Gastroesophageal sphincter (tissue), 4 donors: ENCODE results near the gene PLPPR3. TPM values are rescaled to one million over a fixed set of nuclear protein-coding genes. Genes with fewer than 3 reads are reported as not detected.

Source experiments
- ATAC-seq: fragments of 150-250 bp; one replicate; pipeline ENCODE4 v1.9.1; 2016; ENCODE audit warnings: mild to moderate bottlenecking, moderate library complexity
- H3K27ac ChIP-seq, 4 donors: fragments of 200-600 bp; sonication (generic) in 3 of 4; 1 replicate in 3 of 4; 2 replicates in 1 of 4; pipeline ENCODE4 v1.5.1; 2016 to 2019
- H3K27me3 ChIP-seq: fragments of 200-600 bp; sonication (generic); one replicate; pipeline ENCODE4 v1.5.1; 2019
- H3K36me3 ChIP-seq, 2 donors: fragments of 200-600 bp; sonication (generic); one replicate each; pipeline ENCODE4 v1.5.1; 2019; ENCODE audit warnings: control low read depth in 1 of 2
- H3K4me1 ChIP-seq, 3 donors: fragments of 200-600 bp; sonication (generic); 1 replicate in 2 of 3; 2 replicates in 1 of 3; pipeline ENCODE4 v1.5.1; 2016 to 2019; ENCODE audit warnings: control low read depth in 2 of 3
- H3K4me3 ChIP-seq, 2 donors: fragments of 200-600 bp; sonication (generic); one replicate each; pipeline ENCODE4 v1.5.1; 2019; ENCODE audit warnings: mild to moderate bottlenecking in 1 of 2, moderate library complexity in 1 of 2
- H3K9me3 ChIP-seq, 3 donors: fragments of 200-600 bp; sonication (generic); one replicate each; pipeline ENCODE4 v1.5.1; 2017 to 2019; ENCODE audit warnings: control low read depth in 2 of 3
- CTCF ChIP-seq, 4 experiments: fragments of 200-600 bp in 2 of 4; fragments of 450-650 bp in 2 of 4; sonication (generic) in 1 of 4; IDR thresholded peaks; one replicate each; pipeline ENCODE4 v1.5.1; 2017 to 2019; ENCODE audit warnings: antibody characterized with exemption in 4 of 4, mild to moderate bottlenecking in 2 of 4, moderate library complexity in 2 of 4
- EP300 ChIP-seq: sonication (generic); formaldehyde crosslinking; IDR thresholded peaks from one replicate; pipeline ENCODE4 v1.6.1; 2017; ENCODE audit warnings: antibody characterized with exemption, mild to moderate bottlenecking
- POLR2A ChIP-seq, 2 donors: fragments of 450-650 bp; IDR thresholded peaks; one replicate each; pipeline ENCODE4 v1.6.1; 2017; ENCODE audit warnings: antibody characterized with exemption in 2 of 2, mild to moderate bottlenecking in 2 of 2, moderate library complexity in 1 of 2
- POLR2AphosphoS5 ChIP-seq: sonication (generic); formaldehyde crosslinking; IDR thresholded peaks from one replicate; pipeline ENCODE4 v1.6.1; 2017; ENCODE audit warnings: antibody characterized with exemption
- WGBS, 2 donors: methylation state at CpG; one replicate each; pipeline ENCODE4 v1.1.5; 2018; ENCODE audit warnings: low coverage in 1 of 2; 5-methylcytosine and 5-hydroxymethylcytosine counted together
- total RNA-seq, 4 donors: library from RNA; depleted of rRNA; stranded (reverse); fragments of >200 nt; gene quantifications; one replicate each; pipeline ENCODE4 v1.1.0, GENCODE V29; 2016

PLPPR3 gene
- total RNA-seq, 4 donors from 2014 or later = not detected

- H3K27ac ChIP-seq = no peak overlapping the region
- H3K36me3 ChIP-seq = peaks cover 4 to 77% of the 10 kb centered on the region in 2 donors
- H3K9me3 ChIP-seq = no peaks in the 10 kb centered on the region
- H3K4me3 ChIP-seq = no peak overlapping the region
- H3K4me1 ChIP-seq = peaks cover 0 to 11% (median 0%) of the 10 kb centered on the region in 3 donors
- TF ChIP-seq EP300 (no peak), POLR2AphosphoS5 (no peak), POLR2A (IDR thresholded peaks at IDR 0.05) (no peak), CTCF (IDR thresholded peaks at IDR 0.05) (no peak)
- no peaks in the 10 kb centered on the region for H3K27me3 ChIP-seq
- 72% methylated on average over 16 of the region's 25 CpGs; no CpG with 5 or more reads in 1 of the 2 donors for WGBS, 2 donors
- no peak for ATAC-seq
Measured at GRCh38 chr19:810883-811489, 10.8 kb downstream of the PLPPR3 start.

DNA sequence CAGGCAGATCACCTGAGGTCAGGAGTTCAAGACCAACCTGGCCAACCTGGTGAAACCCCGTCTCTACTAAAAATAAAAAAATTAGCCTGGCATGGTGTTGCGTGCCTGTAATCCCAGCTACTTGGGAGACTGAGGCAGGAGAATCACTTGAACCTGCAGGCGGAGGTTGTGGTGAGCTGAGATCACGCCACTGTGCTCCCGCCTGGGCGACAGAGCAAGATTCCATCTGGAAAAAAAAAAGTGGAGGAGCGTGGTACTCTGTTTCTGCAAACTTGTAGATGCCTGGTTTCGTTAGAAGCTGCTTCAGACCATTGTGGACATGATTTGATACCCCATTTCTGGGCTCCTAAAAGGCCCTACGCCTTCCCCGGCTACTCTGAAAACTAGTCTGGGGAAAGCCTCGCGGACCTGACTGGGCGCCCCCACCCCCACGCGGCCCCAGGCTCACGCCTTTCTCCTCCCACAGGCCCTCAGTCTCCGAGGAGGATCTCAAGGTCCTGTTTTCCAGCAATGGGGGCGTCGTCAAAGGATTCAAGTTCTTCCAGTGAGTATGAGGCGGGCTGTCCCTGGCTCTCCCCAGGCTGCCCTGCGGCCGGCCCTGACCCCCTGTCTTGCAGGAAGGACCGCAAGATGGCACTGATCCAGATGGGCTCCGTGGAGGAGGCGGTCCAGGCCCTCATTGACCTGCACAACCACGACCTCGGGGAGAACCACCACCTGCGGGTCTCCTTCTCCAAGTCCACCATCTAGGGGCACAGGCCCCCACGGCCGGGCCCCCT lies 11.5 kb downstream of the PLPPR3 start:
- Histone ChIP-seq H3K4me1 (peaks cover 0 to 17% (median 0%) of the 10 kb centered on the region in 3 donors), H3K27me3 (no peaks in the 10 kb centered on the region), H3K27ac (no peak overlapping the region), H3K4me3 (no peak overlapping the region), H3K36me3 (peaks cover 4 to 84% of the 10 kb centered on the region in 2 donors), H3K9me3 (no peaks in the 10 kb centered on the region)
- TF ChIP-seq POLR2A (IDR thresholded peaks at IDR 0.05) (no peak), CTCF (IDR thresholded peaks at IDR 0.05) (no peak), EP300 (no peak), POLR2AphosphoS5 (no peak)
- WGBS, 2 donors = 82 to 83% methylated on average over 8 to 10 of the region's 30 CpGs
- no peak for ATAC-seq

DNA sequence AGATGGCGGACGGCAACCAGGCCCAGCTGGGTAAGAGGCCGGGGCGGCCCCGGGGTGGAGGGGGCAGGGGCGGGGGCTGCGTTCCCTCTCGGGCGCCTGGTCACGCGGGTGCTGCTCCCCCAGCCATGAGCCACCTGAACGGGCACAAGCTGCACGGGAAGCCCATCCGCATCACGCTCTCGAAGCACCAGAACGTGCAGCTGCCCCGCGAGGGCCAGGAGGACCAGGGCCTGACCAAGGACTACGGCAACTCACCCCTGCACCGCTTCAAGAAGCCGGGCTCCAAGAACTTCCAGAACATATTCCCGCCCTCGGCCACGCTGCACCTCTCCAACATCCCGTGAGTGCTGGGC lies 13.4 kb downstream of the PLPPR3 start:
- no CpG with 5 or more reads among the region's 26 CpGs for WGBS, 2 donors
- peaks cover 4 to 97% of the 10 kb centered on the region in 2 donors for H3K36me3 ChIP-seq

GRCh38 chr19:807627-808422 lies 13.9 kb downstream of the PLPPR3 start:
- Histone ChIP-seq H3K9me3 (no peaks in the 10 kb centered on the region), H3K36me3 (peaks cover 4 to 94% of the 10 kb centered on the region in 2 donors), H3K4me1 (peaks cover 0 to 41% (median 9%) of the 10 kb centered on the region in 3 donors), H3K27me3 (no peaks in the 10 kb centered on the region), H3K27ac (no peak overlapping the region), H3K4me3 (no peak overlapping the region)
- no peak for ATAC-seq
- TF ChIP-seq POLR2AphosphoS5 = no peak
- no peak for TF ChIP-seq EP300
- TF ChIP-seq POLR2A (IDR thresholded peaks at IDR 0.05) = no peak
- no peak for TF ChIP-seq CTCF (IDR thresholded peaks at IDR 0.05)
- WGBS, 2 donors = 74 to 85% methylated on average over 17 to 25 of the region's 44 CpGs

More for the DNA sequence above, 13.4 kb downstream of the PLPPR3 start:
- no peaks in the 10 kb centered on the region for H3K9me3 ChIP-seq
- H3K27me3 ChIP-seq = no peaks in the 10 kb centered on the region
- no peak overlapping the region for H3K27ac ChIP-seq
- no peak overlapping the region for H3K4me3 ChIP-seq
- ATAC-seq = no peak
- TF ChIP-seq POLR2A (IDR thresholded peaks at IDR 0.05) (no peak), POLR2AphosphoS5 (no peak), EP300 (no peak), CTCF (IDR thresholded peaks at IDR 0.05) (no peak)
- peaks cover 0 to 35% (median 3%) of the 10 kb centered on the region in 3 donors for H3K4me1 ChIP-seq
